IMR-90 (cell line): Measurements from ENCODE around the gene RFX2. TPM values are rescaled to one million over a fixed set of nuclear protein-coding genes. Genes with fewer than 3 reads are reported as not detected.

ENCODE experiments used
- ATAC-seq: fragments of 200-7000 bp; cut with Tn5 transposase; 2 replicates; pipeline ENCODE4 v1.9.1; 2020; ENCODE audit warnings: low read depth, mild to moderate bottlenecking, moderate library complexity
- BruUV-seq: library from RNA; stranded (reverse); fragments of 400-500 nt; replicated peaks from 2 replicates; lab custom pipeline; 2021; lab: Mats Ljungman, UMichigan
- CTCF ChIA-PET: fragments of 300-600 bp; formaldehyde crosslinking; extraction: SDS; loops from one replicate; lab custom pipeline; 2021; ENCODE audit warnings: antibody characterized with exemption; lab: Yijun Ruan, JAX
- POLR2A ChIA-PET: fragments of 300-600 bp; sonication (Branson Sonifier 250); formaldehyde crosslinking; loops from one replicate; lab custom pipeline; 2022; ENCODE audit warnings: antibody characterized with exemption; ENCODE audit not compliant: unreplicated experiment; lab: Charles Lee
- DNase-seq: peaks from one replicate; pipeline ENCODE4 v3.0.0; 2013
- H2AFZ ChIP-seq: replicated peaks from 2 replicates; pipeline ENCODE3; 2013; ENCODE audit warnings: low read length, mild to moderate bottlenecking; ENCODE audit not compliant: poor library complexity
- H2AK5ac ChIP-seq: 2 replicates; pipeline ENCODE4 v1.6.1; 2013; ENCODE audit warnings: low read depth, low read length, inconsistent platforms
- H2AK9ac ChIP-seq: replicated peaks from 2 replicates; pipeline ENCODE3; 2013; ENCODE audit warnings: mild to moderate bottlenecking, low read depth, low read length, moderate library complexity; ENCODE audit not compliant: poor library complexity
- H2BK120ac ChIP-seq: 2 replicates; pipeline ENCODE4 v1.6.1; 2013; ENCODE audit warnings: low read depth, low read length, inconsistent platforms
- H2BK15ac ChIP-seq: 3 replicates; pipeline ENCODE4 v1.6.1; 2013; ENCODE audit warnings: low read depth, low read length, inconsistent platforms
- H2BK20ac ChIP-seq: 2 replicates; pipeline ENCODE4 v1.6.1; 2013; ENCODE audit warnings: low read depth, mild to moderate bottlenecking, inconsistent platforms, low read length, moderate library complexity
- H2BK5ac ChIP-seq: 2 replicates; pipeline ENCODE4 v1.6.1; 2013; ENCODE audit warnings: mild to moderate bottlenecking, low read depth, low read length, inconsistent platforms; ENCODE audit not compliant: poor library complexity, severe bottlenecking
- H3K14ac ChIP-seq: replicated peaks from 2 replicates; pipeline ENCODE4 v1.6.1; 2013; ENCODE audit warnings: low read depth, low read length, inconsistent platforms
- H3K18ac ChIP-seq: 2 replicates; pipeline ENCODE4 v1.6.1; 2013; ENCODE audit warnings: low read depth, low read length, control low read depth
- H3K23ac ChIP-seq: 2 replicates; pipeline ENCODE4 v1.6.1; 2013; ENCODE audit warnings: low read depth, low read length, inconsistent platforms
- H3K27ac ChIP-seq: 2 replicates; pipeline ENCODE4 v1.5.1; 2013; ENCODE audit warnings: mild to moderate bottlenecking, control low read depth, low read length; ENCODE audit not compliant: insufficient read depth
- H3K27me3 ChIP-seq: 2 replicates; pipeline ENCODE4 v1.6.1; 2013; ENCODE audit warnings: low read length; ENCODE audit not compliant: control insufficient read depth, insufficient read depth
- H3K36me3 ChIP-seq: 2 replicates; pipeline ENCODE4 v1.6.1; 2013; ENCODE audit warnings: low read length, mixed read lengths; ENCODE audit not compliant: control insufficient read depth, insufficient read depth
- H3K4ac ChIP-seq: 2 replicates; pipeline ENCODE4 v1.6.1; 2013; ENCODE audit warnings: low read depth, low read length, inconsistent platforms
- H3K4me1 ChIP-seq: 2 replicates; pipeline ENCODE4 v1.6.1; 2013; ENCODE audit warnings: low read length, mixed read lengths; ENCODE audit not compliant: control insufficient read depth, insufficient read depth
- H3K4me2 ChIP-seq: 2 replicates; pipeline ENCODE4 v1.6.1; 2013; ENCODE audit warnings: low read depth, mild to moderate bottlenecking, control low read depth, low read length, moderate library complexity
- H3K4me3 ChIP-seq: 2 replicates; pipeline ENCODE4 v1.5.1; 2013; ENCODE audit warnings: low read depth, mild to moderate bottlenecking, control low read depth, low read length, moderate library complexity; ENCODE audit not compliant: insufficient read depth
- H3K56ac ChIP-seq: 2 replicates; pipeline ENCODE4 v1.6.1; 2013; ENCODE audit warnings: low read length, inconsistent platforms; ENCODE audit not compliant: insufficient read depth; ENCODE audit errors: extremely low read depth
- H3K79me1 ChIP-seq, 2 experiments: 2 replicates each; pipeline ENCODE4 v1.6.1; 2013; ENCODE audit warnings: low read length in 2 of 2, inconsistent platforms in 1 of 2, low read depth in 1 of 2
- H3K9ac ChIP-seq: 2 replicates; pipeline ENCODE4 v1.6.1; 2013; ENCODE audit warnings: low read depth, low read length, control low read depth
- H3K9me1 ChIP-seq: 2 replicates; pipeline ENCODE4 v1.6.1; 2013; ENCODE audit warnings: low read length, inconsistent platforms; ENCODE audit not compliant: insufficient read depth
- H3K9me3 ChIP-seq: 2 replicates; pipeline ENCODE4 v1.6.1; 2013; ENCODE audit warnings: low read length; ENCODE audit not compliant: control insufficient read depth, insufficient read depth
- H4K20me1 ChIP-seq: 2 replicates; pipeline ENCODE4 v1.6.1; 2013; ENCODE audit warnings: low read length, inconsistent platforms; ENCODE audit not compliant: insufficient read depth
- H4K5ac ChIP-seq: 2 replicates; pipeline ENCODE4 v1.6.1; 2013; ENCODE audit warnings: mild to moderate bottlenecking, low read depth, low read length, control low read depth
- H4K8ac ChIP-seq, 2 experiments: 2 replicates each; pipeline ENCODE4 v1.6.1; 2013; ENCODE audit warnings: low read depth in 2 of 2, low read length in 2 of 2, control low read depth in 1 of 2, inconsistent platforms in 1 of 2
- H4K91ac ChIP-seq: 2 replicates; pipeline ENCODE4 v1.6.1; 2013; ENCODE audit warnings: low read depth, low read length, inconsistent platforms; ENCODE audit not compliant: insufficient read depth
- BHLHE40 ChIP-seq: fragments of 150-350 bp; IDR thresholded peaks from 2 replicates; pipeline ENCODE4 v1.6.1; 2016; ENCODE audit warnings: mild to moderate bottlenecking, low read depth, low read length
- CEBPB ChIP-seq: IDR thresholded peaks from 2 replicates; pipeline ENCODE4 v1.6.1; 2012; ENCODE audit warnings: low read depth, low read length, improper control_type of control experiment
- CHD1 ChIP-seq: IDR thresholded peaks from 2 replicates; pipeline ENCODE4 v1.6.1; 2012; ENCODE audit warnings: low read depth, low read length, improper control_type of control experiment
- CTCF ChIP-seq: conservative IDR thresholded peaks from 2 replicates; pipeline ENCODE4 v1.5.1; 2012; ENCODE audit warnings: mild to moderate bottlenecking, low read depth, low read length, improper control_type of control experiment
- ELK1 ChIP-seq: fragments of 150-350 bp; IDR thresholded peaks from 2 replicates; pipeline ENCODE4 v1.6.1; 2016; ENCODE audit warnings: low read depth, mild to moderate bottlenecking, low read length, moderate library complexity, borderline replicate concordance
- FOS ChIP-seq: fragments of 150-350 bp; IDR thresholded peaks from 2 replicates; pipeline ENCODE4 v1.6.1; 2016; ENCODE audit warnings: low read depth, low read length
- MAFK ChIP-seq: IDR thresholded peaks from 2 replicates; pipeline ENCODE4 v1.6.1; 2012; ENCODE audit warnings: low read depth, low read length, improper control_type of control experiment
- MAZ ChIP-seq: IDR thresholded peaks from 2 replicates; pipeline ENCODE4 v1.6.1; 2012; ENCODE audit warnings: low read depth, mild to moderate bottlenecking, low read length, improper control_type of control experiment, moderate library complexity, borderline replicate concordance
- MXI1 ChIP-seq: IDR thresholded peaks from 2 replicates; pipeline ENCODE4 v1.6.1; 2012; ENCODE audit warnings: low read depth, mild to moderate bottlenecking, low read length, moderate library complexity, borderline replicate concordance
- NFE2L2 ChIP-seq: fragments of 150-350 bp; IDR thresholded peaks from 2 replicates; pipeline ENCODE4 v1.6.1; 2016; ENCODE audit warnings: low read depth, mild to moderate bottlenecking, low read length
- POLR2A ChIP-seq: IDR thresholded peaks from 2 replicates; pipeline ENCODE4 v1.6.1; 2012; ENCODE audit warnings: mild to moderate bottlenecking, low read depth, low read length
- RAD21 ChIP-seq: IDR thresholded peaks from 2 replicates; pipeline ENCODE4 v1.6.1; 2012; ENCODE audit warnings: low read length, improper control_type of control experiment
- RCOR1 ChIP-seq: IDR thresholded peaks from 2 replicates; pipeline ENCODE4 v1.6.1; 2012; ENCODE audit warnings: mild to moderate bottlenecking, low read length, improper control_type of control experiment; ENCODE audit not compliant: insufficient replicate concordance
- RFX5 ChIP-seq: IDR thresholded peaks from 2 replicates; pipeline ENCODE4 v1.8.0; 2012; ENCODE audit warnings: low read depth, mild to moderate bottlenecking, low read length, moderate library complexity
- SMC3 ChIP-seq: fragments of 150-350 bp; IDR thresholded peaks from 2 replicates; pipeline ENCODE4 v1.6.1; 2016; ENCODE audit warnings: low read depth, mild to moderate bottlenecking, antibody characterized with exemption, low read length, moderate library complexity
- USF2 ChIP-seq: fragments of 150-350 bp; IDR thresholded peaks from 2 replicates; pipeline ENCODE4 v1.6.1; 2017; ENCODE audit warnings: mild to moderate bottlenecking, antibody characterized with exemption, low read length, low read depth
- WGBS, 2 experiments: methylation state at CpG; one replicate each; pipeline versions ENCODE4 v1.1.5 to v1.1.7; 2013; ENCODE audit warnings: missing lambda C conversion rate in 2 of 2; ENCODE audit not compliant: insufficient read length in 1 of 2; ENCODE audit errors: extremely low coverage in 2 of 2; 5-methylcytosine and 5-hydroxymethylcytosine counted together
- dilution Hi-C: fragments of 300-500 bp; cut with HindIII; formaldehyde crosslinking; loops from one replicate; pipeline ENCODE4 v1.14.3; 2018; ENCODE audit warnings: low sequenced_read_pairs; ENCODE audit not compliant: unreplicated experiment
- in situ Hi-C: fragments of 300-500 bp; cut with MboI; formaldehyde crosslinking; loops from 3 replicates; pipeline ENCODE4 v1.14.3; 2019; ENCODE audit warnings: low sequenced_read_pairs, inconsistent platforms, mixed read lengths
- intact Hi-C: fragments of 100-400 bp; cut with micrococcal nuclease; formaldehyde crosslinking; loops from 2 replicates; pipeline ENCODE4 v1.10.0; 2022
- polyA plus RNA-seq, 3 experiments: library from polyadenylated mRNA; depleted of rRNA; stranded (reverse); fragments of >200 nt; gene quantifications; 2 replicates each; pipeline ENCODE4 v1.2.3, GENCODE V29; 2012; ENCODE audit warnings: low replicate concordance in 1 of 3
- total RNA-seq: library from RNA; depleted of rRNA; stranded (reverse); fragments of >200 nt; gene quantifications from 2 replicates; pipeline ENCODE4 v1.2.3, GENCODE V29; 2012

RFX2 gene
- total and polyA plus RNA-seq, 2 of the 4 experiments (the other 2 are of a cell fraction) = 2.2 to 4.9 TPM

- in situ Hi-C loops = no loop called here
- Histone ChIP-seq H3K4me3 (no peak overlapping the region), H3K36me3 (peaks cover 22% of the 10 kb centered on the region), H3K4me2 (no peak overlapping the region), H2BK20ac (no peak overlapping the region), H3K56ac (no peak overlapping the region), H3K18ac (no peak overlapping the region), H4K91ac (no peak overlapping the region), H2BK5ac (no peak overlapping the region), H3K27me3 (no peaks in the 10 kb centered on the region), H4K20me1 (peaks cover 83% of the 10 kb centered on the region), H2BK120ac (no peak overlapping the region), H3K27ac (no peak overlapping the region), H3K9me1 (peaks cover 32% of the 10 kb centered on the region), H3K79me1 (peaks cover 7 to 84% of the 10 kb centered on the region in 2 experiments; a peak in 3 of 4 replicates), H2AFZ (no peak overlapping the region), H3K9me3 (no peaks in the 10 kb centered on the region), H3K23ac (no peak overlapping the region), H2BK15ac (no peak overlapping the region), H3K4ac (no peak overlapping the region), H3K4me1 (peaks cover 18% of the 10 kb centered on the region), H3K9ac (no peak overlapping the region), H2AK9ac (no peak overlapping the region), H2AK5ac (no peak overlapping the region), H3K14ac (no peak overlapping the region), H4K8ac (no peak overlapping the region), H4K5ac (no peak overlapping the region)
- ChIA-PET POLR2A (no interaction called here), CTCF (no interaction called here)
- TF ChIP-seq MAFK (no peak), MXI1 (no peak), POLR2A (no peak), RCOR1 (no peak), MAZ (no peak), SMC3 (no peak), RFX5 (no peak), CTCF (no peak), CEBPB (no peak), RAD21 (no peak), NFE2L2 (no peak), BHLHE40 (no peak), CHD1 (no peak), USF2 (no peak), FOS (no peak), ELK1 (no peak)
- WGBS, 2 experiments = 97% methylated on average over 5 of the region's 5 CpGs; no CpG with 5 or more reads in 1 of the 2 experiments
- intact Hi-C loops = no loop called here
- no TSS peak for BruUV-seq
- DNase-seq = no peak
- dilution Hi-C loops = no loop called here
- no peak for ATAC-seq
Measured at GRCh38 chr19:5973376-5973775, 136.9 kb downstream of the RFX2 start.
